ENCODE results near the gene SNCAIP. TPM values are rescaled to one million over a fixed set of nuclear protein-coding genes. Genes with fewer than 3 reads are reported as not detected.

Gene SNCAIP
- total RNA-seq, 2 donors from 2014 or later = 8.1 to 9.5 TPM

GRCh38 chr5:122457178-122457826 is 145.3 kb downstream of the SNCAIP start:
- no peak overlapping the region for H3K27ac ChIP-seq
- no peak overlapping the region for H3K4me3 ChIP-seq
- H3K9me3 ChIP-seq = no peaks in the 10 kb centered on the region
- H3K4me1 ChIP-seq = no peaks in the 10 kb centered on the region
- no peak for DNase-seq (ENCODE audit: low spot score)
- TF ChIP-seq CTCF (IDR thresholded peaks at IDR 0.05) = no peak
- no peaks in the 10 kb centered on the region for H3K27me3 ChIP-seq
- H3K36me3 ChIP-seq = no peaks in the 10 kb centered on the region

- no peak for DNase-seq (ENCODE audit: low spot score)
- no peaks in the 10 kb centered on the region for H3K36me3 ChIP-seq
- H3K4me3 ChIP-seq = no peak overlapping the region
- H3K27me3 ChIP-seq = no peaks in the 10 kb centered on the region
- no peaks in the 10 kb centered on the region for H3K4me1 ChIP-seq
- H3K27ac ChIP-seq = no peak overlapping the region
- no peaks in the 10 kb centered on the region for H3K9me3 ChIP-seq
- peak; percentile 38 to 54 for TF ChIP-seq CTCF (IDR thresholded peaks at IDR 0.05)
Measured at GRCh38 chr5:122458278-122458872, 146.3 kb downstream of the SNCAIP start.

- no peak overlapping the region for H3K27ac ChIP-seq
- H3K36me3 ChIP-seq = no peaks in the 10 kb centered on the region
- H3K4me3 ChIP-seq = no peak overlapping the region
- DNase-seq (ENCODE audit: low spot score) = no peak
- no peaks in the 10 kb centered on the region for H3K4me1 ChIP-seq
- TF ChIP-seq CTCF (IDR thresholded peaks at IDR 0.05) = no peak
- H3K9me3 ChIP-seq = no peaks in the 10 kb centered on the region
- no peaks in the 10 kb centered on the region for H3K27me3 ChIP-seq
Measured at GRCh38 chr5:122462486-122462885, 150.4 kb downstream of the SNCAIP start.

GRCh38 chr5:122463221-122463620 is 151.2 kb downstream of the SNCAIP start:
- no peak for DNase-seq (ENCODE audit: low spot score)
- Histone ChIP-seq H3K36me3 (no peaks in the 10 kb centered on the region), H3K27ac (no peak overlapping the region)

GRCh38 chr5:122464191-122464590 is 152.2 kb downstream of the SNCAIP start:
- Histone ChIP-seq H3K36me3 (no peaks in the 10 kb centered on the region), H3K4me3 (no peak overlapping the region), H3K27ac (no peak overlapping the region), H3K27me3 (no peaks in the 10 kb centered on the region), H3K9me3 (no peaks in the 10 kb centered on the region), H3K4me1 (no peaks in the 10 kb centered on the region)
- no peak for DNase-seq (ENCODE audit: low spot score)
- TF ChIP-seq CTCF (IDR thresholded peaks at IDR 0.05) = no peak

More at GRCh38 chr5:122463221-122463620, 151.2 kb downstream of the SNCAIP start:
- Histone ChIP-seq H3K27me3 (no peaks in the 10 kb centered on the region), H3K9me3 (no peaks in the 10 kb centered on the region), H3K4me1 (no peaks in the 10 kb centered on the region), H3K4me3 (no peak overlapping the region)
- TF ChIP-seq CTCF (IDR thresholded peaks at IDR 0.05) = no peak

Data from right atrium auricular region (tissue), 2 donors.